HepG2 (cell line): Measurements from ENCODE around the gene C9orf40.

Experiments
- CTCF ChIP-seq: sonication (generic); formaldehyde crosslinking; IDR thresholded peaks from 2 replicates; pipeline ENCODE4 v1.5.0; 2020; ENCODE audit warnings: mild to moderate bottlenecking, missing genetic modification reagents, moderate library complexity
- DBP ChIP-seq: sonication (generic); formaldehyde crosslinking; IDR thresholded peaks from 2 replicates; pipeline ENCODE4 v1.4.0; 2020; ENCODE audit warnings: missing genetic modification reagents; ENCODE audit errors: not compliant biosample characterization
- MXI1 ChIP-seq: IDR thresholded peaks from 3 replicates; pipeline ENCODE4 v1.6.1; 2012; ENCODE audit warnings: low read depth, low read length, inconsistent platforms, borderline replicate concordance
- POLR2A ChIP-seq, 2 experiments: IDR thresholded peaks; 2 replicates each; pipeline ENCODE4 v1.6.1; 2011; ENCODE audit warnings: low read depth in 2 of 2, low read length in 2 of 2, mild to moderate bottlenecking in 1 of 2, moderate library complexity in 1 of 2; ENCODE audit not compliant: insufficient read depth in 1 of 2
- SALL2 ChIP-seq: sonication (generic); formaldehyde crosslinking; IDR thresholded peaks from 2 replicates; pipeline ENCODE4 v1.8.1; 2023; ENCODE audit warnings: mild to moderate bottlenecking, missing genetic modification reagents, inconsistent platforms
- ZFP62 ChIP-seq: sonication (generic); formaldehyde crosslinking; IDR thresholded peaks from 2 replicates; pipeline ENCODE4 v1.4.0; 2020; ENCODE audit warnings: missing genetic modification reagents
- ZNF143 ChIP-seq: sonication (generic); formaldehyde crosslinking; IDR thresholded peaks from 2 replicates; pipeline ENCODE4 v1.4.0; 2020; ENCODE audit warnings: missing genetic modification reagents
- ZNF749 ChIP-seq: sonication (generic); formaldehyde crosslinking; IDR thresholded peaks from 2 replicates; pipeline ENCODE4 v1.8.0; 2022; ENCODE audit warnings: mild to moderate bottlenecking, missing genetic modification reagents, moderate library complexity, borderline replicate concordance
- ZNF891 ChIP-seq: sonication (generic); formaldehyde crosslinking; IDR thresholded peaks from 2 replicates; pipeline ENCODE4 v1.5.0; 2020; ENCODE audit warnings: mild to moderate bottlenecking, missing genetic modification reagents

- TF ChIP-seq ZNF891 (CRISPR knock-in tag) (no peak), ZNF749 (CRISPR knock-in tag) (no peak), ZNF143 (no peak), ZFP62 (CRISPR knock-in tag) (no peak), CTCF (CRISPR knock-in tag) (no peak), SALL2 (CRISPR knock-in tag) (no peak), MXI1 (no peak), POLR2A (IDR thresholded peaks at IDR 0.05; ENCODE audit: insufficient read depth in 1 of 2, low read depth in 2 of 2, low read length in 2 of 2) (no peak), DBP (CRISPR knock-in tag) (no peak)
Measured at GRCh38 chr9:74921737-74922136, 31.0 kb downstream of the C9orf40 start.
